ENCODE results near the gene CYB5RL.
"Not testable (repeated sequence)": the region's sequence is repeated elsewhere in the genome, so short reads cannot be mapped to it uniquely, and the experiment has no call there.

Gene CYB5RL

DNA sequence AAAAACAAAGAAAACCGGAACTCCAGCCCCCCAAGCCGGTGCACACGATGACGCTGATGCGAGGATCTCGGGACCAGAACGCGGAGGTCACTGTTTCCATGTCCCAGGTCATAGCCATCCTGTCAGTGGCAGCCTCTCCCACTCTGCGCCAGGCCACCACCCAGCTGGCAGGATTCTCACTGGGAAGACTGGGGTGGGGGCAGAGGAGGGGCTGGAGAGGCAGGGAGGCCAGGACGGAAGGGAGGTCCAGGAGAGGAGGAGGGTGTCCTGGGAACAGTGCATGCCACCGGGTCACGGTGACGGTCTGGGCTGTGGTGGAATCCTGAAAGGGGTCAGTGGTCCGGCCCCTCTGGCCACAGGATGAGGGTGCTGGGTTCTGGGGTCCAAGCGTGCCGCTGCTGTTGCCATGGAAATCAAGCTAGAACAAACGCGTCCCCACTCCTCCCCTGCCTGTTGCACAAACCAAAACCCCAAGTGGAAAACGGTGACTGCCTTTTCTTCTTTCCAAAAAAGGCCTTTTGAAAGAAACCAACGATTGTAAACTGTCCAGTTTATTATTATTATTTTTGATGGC, 26.2 kb upstream of the CYB5RL start:
- DNase-seq, result no peak

- DNase-seq, result no peak
These were observed 25.5 kb upstream of the CYB5RL start for GRCh38 chr1:54225378-54225777.

- DNase-seq, result no peak
These were observed 24.4 kb upstream of the CYB5RL start for GRCh38 chr1:54224233-54224632.

GRCh38 chr1:54223441-54224202, 23.8 kb upstream of the CYB5RL start:
- no peak for DNase-seq

GRCh38 chr1:54222711-54223110, 22.9 kb upstream of the CYB5RL start:
- no peak for DNase-seq

GRCh38 chr1:54221867-54222484, 22.1 kb upstream of the CYB5RL start:
- DNase-seq, result no peak

GRCh38 chr1:54221113-54221834, 21.4 kb upstream of the CYB5RL start:
- DNase-seq, result no peak

DNA sequence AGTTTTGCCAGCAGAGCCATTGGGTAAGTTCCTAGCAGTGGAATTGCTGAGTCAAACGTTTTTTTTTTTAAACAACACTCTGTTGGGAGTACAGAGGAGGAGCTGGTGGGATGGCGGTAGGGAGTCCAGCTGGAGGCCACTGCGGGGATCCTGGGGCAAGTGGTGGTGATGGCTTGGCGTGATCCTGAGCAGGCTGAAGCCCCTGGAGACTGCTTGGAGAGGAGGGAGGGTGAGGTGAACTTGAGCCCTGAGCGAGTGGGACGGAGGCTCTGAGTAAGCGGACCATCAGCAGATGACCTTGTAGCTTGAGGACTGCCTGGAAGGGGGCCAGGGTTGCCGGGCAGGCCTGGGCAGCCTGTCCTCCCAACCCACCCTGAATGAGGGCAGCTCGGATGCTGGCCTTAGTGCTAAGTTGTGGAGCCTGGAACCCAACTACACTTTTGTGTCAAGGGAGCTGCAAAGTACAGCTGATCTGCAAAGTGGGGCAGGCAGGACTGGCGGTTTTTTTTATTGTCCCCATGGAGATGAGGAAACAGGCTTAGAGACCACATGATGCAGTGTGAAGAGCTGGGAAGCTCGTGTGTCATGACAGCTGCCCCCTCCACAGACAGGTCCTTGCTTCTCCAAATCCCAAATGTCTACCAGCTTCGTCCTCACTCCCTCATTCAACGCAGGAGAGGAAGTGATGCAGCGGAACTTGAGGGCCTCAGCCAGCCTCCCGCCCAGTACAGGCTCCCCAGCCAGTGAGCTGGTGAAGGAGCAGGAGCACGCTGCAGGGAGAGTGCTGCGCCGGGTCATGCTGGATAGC, 20.4 kb upstream of the CYB5RL start:
- no peak for DNase-seq

- DNase-seq, result no peak
These were observed 19.8 kb upstream of the CYB5RL start for GRCh38 chr1:54219688-54220003.

DNA sequence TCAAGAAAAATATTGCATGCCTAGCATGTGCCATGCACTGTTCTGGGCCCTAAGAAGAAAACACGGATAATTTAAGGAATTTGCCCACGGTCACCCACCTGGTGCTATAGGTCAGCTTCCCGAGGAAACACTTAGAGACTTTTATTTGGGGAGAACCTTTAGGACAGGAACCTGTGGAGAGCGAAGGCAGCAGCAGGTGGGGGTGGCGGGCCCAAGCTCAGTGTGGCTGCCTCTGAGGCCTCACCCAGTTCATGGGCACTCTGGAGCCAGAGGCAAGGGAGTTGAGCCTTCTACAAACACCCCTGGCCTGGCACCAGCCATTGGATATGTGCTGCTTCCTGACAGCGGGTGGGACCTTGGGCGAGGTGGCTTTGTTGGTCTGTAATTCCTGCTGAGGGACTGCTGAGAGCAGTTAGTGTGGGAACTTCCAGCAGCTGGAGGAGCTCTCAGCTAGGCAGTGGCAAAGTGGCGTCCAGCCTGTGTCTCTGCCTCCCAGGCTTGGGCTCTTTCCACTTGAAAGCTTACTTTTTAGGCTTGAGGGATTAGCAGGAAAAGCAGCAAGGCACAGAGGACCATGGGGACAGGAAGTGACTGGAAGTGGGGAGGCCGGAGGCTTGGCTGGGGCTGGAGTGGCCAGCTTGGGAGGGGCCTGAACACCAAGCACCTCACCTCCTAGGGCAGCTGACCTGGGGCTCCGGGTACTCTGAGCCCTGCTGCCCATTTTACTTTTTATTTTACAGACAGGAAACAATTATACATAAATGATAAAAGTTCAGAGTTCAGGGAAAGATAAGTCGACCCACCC, 19.3 kb upstream of the CYB5RL start:
- DNase-seq, result no peak

DNA sequence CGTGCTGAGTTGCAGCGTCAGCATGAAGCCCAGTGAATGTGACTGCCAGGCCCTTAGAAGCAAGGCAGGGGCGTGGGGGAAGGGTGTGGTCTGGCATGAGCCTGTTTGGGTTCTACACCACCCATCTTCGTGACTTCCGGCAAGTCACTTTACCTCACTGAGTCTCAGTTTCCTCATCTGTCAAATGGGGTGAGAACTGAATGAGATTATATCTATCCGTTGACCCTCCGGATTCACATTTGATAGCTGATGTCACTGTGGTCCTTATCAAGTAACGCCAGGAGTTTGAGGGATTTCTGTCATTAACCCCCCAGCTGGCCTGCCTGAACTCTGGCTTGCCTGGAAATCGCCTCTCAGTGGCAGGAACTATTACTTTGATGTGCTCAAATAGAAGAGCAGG, 15.7 kb upstream of the CYB5RL start:
- DNase-seq, result no peak

DNA sequence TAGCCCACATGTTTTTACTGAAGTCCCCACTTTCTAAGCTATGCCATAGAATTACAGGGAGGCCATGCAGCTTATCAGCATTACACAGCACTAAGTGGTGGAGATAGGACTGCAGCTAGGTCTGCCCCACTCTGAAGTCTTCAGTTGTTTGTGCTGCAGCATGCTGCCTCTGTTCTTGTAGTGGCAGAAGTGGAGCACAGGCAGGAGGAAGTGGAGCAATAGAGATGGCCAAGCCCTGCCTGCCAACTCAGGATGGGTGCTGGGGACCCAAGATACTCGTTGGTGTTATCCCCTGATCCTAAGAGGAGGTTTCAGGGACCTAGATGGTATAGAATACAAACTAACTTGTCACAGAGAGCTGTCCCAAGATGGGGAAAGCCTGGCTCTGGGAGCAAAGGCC, 13.0 kb upstream of the CYB5RL start:
- DNase-seq, result no peak

DNA sequence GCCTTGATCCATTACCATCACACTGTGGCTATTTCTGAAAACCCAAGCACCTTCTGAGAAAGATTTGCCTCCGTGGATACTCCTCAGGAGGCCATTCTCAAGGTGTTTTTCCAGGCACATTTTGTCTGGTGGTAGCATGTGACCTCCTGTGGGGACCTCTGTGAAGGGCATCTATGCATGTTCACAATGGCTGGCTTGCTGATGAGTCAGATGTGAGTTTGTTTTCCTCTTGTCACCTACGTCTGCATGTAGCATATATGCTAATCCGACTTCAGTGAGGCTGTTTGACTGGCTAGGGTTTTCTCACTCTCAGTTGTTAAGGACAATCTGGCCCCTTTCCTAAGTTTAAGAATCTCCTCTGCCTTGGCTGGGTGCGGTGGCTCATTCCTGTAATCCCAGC, 8.1 kb upstream of the CYB5RL start:
- DNase-seq, result not testable (repeated sequence)

DNA sequence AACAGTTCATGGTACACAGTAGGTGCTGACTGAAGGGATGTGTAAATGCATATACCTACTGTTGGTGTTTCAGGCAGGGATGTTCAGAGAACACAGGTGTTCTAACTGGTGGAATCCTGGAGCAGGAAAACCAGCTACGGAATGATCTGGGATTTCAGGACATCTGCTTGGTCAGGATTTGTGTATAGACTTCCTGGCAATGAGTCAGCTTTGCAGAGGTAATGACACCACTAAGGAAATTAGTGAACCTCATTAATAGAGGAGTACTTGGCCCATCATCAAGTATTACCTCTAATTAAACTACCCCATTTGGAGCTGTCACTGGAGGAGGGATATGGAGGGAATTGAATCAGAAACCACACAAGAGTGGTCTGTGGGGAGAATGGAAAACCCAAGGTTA, 7.5 kb upstream of the CYB5RL start:
- DNase-seq, result no peak

DNA sequence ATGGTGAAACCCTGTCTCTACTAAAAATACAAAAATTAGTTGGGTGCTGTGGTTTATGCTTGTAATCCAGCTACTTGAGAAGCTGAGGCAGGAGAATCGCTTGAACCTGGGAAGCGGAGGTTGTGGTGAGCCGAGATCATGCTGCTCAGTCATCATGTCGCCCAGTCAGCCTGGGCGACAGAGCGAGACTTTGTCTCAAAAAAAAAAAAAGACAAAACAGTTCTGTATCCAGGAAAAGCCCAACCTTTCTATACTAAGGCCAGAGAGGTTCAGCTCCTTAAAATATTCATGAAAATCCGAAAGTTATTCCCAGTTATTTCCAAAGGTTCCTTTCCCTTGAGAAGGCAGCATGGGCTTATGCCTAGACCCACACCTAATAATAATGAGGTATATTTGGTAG, 4.4 kb upstream of the CYB5RL start:
- no peak for DNase-seq

DNA sequence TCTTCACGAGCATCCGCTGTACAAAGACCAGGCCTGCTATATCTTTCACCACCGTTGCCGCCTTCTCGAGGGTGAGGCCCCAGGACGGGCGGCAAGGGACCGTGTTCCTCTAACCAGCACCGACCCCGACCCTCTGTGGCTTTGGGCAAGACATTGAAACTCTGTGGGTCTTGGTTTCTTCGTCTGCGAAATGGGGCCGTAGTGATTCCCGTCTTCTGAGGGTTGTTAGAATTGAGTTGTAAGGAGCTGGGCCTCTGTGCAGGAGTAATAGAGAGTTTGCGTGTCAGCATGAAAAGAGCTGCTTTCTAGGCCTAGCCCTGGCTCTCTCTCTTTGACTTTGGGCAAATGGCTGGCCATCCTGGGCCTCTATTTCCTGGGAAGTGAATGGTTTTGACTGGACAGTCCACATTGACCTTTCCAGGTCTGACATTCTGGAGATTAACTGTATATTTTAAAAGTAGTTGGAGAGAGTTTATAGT, 728 bp upstream of the CYB5RL start:
- DNase-seq, result no peak

DNA sequence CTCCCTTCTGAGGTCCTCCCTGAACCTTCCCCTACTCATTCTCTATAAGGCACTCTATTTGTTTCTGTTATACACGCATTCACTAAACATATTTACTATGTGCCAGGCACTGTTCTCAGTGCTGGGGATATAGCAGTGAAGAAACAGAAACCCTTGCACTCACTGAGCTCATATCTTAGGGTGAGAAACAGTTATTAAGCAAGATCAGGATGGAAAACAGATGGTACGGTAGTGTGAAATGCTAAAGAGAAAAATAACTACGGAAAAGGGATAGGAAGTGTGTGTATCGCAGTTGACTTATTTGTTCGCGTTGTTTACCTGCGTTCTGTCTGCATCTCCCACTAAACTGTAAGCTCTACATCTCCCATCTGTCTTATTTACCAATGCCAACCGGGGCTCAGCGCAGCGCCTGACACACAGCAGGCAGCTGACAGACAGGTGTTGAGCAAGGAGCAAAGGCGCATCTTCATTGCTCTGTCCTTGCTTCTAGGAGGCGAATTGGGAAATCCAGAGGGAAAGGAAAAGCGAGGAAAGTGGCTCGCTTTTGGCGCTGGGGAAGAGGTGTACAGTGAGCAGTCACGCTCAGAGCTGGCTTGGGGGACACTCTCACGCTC, 572 bp downstream of the CYB5RL start:
- no peak for DNase-seq

DNA sequence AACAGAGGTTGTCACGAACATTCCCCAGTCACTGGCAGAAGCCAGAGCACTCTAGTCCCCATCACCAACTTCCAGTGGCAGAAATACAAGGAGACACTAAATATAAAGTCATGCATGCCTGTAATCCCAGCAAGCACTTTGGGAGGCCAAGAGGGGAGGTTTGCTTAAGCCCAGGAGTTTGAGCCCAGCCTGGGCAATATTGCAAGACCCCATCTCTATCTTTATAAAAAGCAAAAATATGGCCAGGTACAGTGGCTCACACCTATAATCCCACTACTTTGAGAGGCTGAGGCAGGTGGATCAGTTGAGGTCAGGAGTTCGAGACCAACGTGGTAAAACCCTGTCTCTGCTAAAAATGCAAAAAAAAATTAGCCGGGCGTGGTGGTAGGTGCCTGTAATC, 6.4 kb downstream of the CYB5RL start:
- DNase-seq, result no peak

GRCh38 chr1:54191525-54191924, 8.3 kb downstream of the CYB5RL start:
- no peak for DNase-seq

DNA sequence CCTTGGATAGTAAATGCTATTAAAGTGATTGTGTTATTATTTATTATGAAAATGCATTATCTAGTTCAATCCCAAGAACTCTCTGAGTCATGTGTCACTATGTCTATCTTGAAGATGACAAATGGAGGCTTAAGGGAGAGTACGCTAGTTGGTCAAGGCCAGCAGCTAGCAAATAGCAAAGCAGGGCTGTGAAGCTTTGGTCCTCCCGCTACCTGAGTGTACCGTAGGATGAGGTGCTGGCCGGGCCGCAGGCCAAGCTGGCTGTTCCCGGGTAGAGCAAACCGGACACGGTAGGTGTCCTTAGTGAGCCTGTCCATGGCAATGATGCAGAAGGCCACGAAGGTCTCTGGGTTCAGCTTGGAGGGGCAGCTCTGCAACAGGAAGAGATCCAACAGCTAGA, 9.3 kb downstream of the CYB5RL start:
- no peak for DNase-seq

- DNase-seq, result no peak
These were observed 11.5 kb downstream of the CYB5RL start for GRCh38 chr1:54188291-54188690.

DNA sequence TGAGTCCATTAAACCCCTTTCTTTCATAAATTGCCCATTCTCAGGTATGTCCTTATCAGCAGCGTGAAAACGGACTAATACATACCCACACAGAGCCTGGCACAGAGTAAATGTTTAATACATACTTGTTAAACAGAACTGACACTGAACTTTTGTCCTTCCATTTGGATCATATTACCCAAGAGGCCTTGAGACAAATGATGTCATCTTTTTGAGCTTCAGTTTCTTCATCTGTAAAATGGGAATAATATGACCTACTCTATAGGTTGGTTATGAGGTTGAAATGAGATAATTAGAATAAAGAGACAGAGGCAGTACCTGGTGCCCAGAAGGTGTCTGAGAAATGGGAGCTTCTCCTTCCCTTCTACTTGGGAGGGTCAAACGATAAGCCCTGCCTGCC, 13.8 kb downstream of the CYB5RL start:
- no peak for DNase-seq

All from NCI-H2107 (cell line).